Smooth muscle cell (in vitro differentiated cells): Measurements from ENCODE around the gene ZNF280D. TPM values are rescaled to one million over a fixed set of nuclear protein-coding genes. Genes with fewer than 3 reads are reported as not detected.
"Not testable (repeated sequence)": the region's sequence is repeated elsewhere in the genome, so short reads cannot be mapped to it uniquely, and the experiment has no call there.

Experiments
- DNase-seq: peaks from one replicate; lab custom pipeline; 2025; ENCODE audit not compliant: unreplicated experiment; lab: John Stamatoyannopoulos, UW
- H2AFZ ChIP-seq: fragments of 200-600 bp; sonication (generic); 2 replicates; pipeline ENCODE4 v1.6.0; 2016; ENCODE audit warnings: antibody characterized with exemption, low read depth, mild to moderate bottlenecking
- H3F3A ChIP-seq: fragments of 200-600 bp; sonication (generic); 2 replicates; pipeline ENCODE4 v1.6.0; 2017; ENCODE audit warnings: antibody characterized with exemption, low read depth
- H3K27ac ChIP-seq: fragments of 200-600 bp; sonication (generic); 2 replicates; pipeline ENCODE4 v1.5.1; 2016; ENCODE audit warnings: low read depth, mild to moderate bottlenecking
- H3K27me3 ChIP-seq: fragments of 200-600 bp; sonication (generic); 2 replicates; pipeline ENCODE4 v1.6.1; 2016; ENCODE audit warnings: low read depth, mild to moderate bottlenecking
- H3K36me3 ChIP-seq: fragments of 200-600 bp; sonication (generic); 2 replicates; pipeline ENCODE4 v1.5.1; 2016; ENCODE audit warnings: low read depth
- H3K4me1 ChIP-seq: fragments of 200-600 bp; sonication (generic); 2 replicates; pipeline ENCODE4 v1.5.1; 2016; ENCODE audit warnings: low read depth
- H3K4me2 ChIP-seq: fragments of 200-600 bp; sonication (generic); 2 replicates; pipeline ENCODE4 v1.6.0; 2016; ENCODE audit warnings: mild to moderate bottlenecking
- H3K4me3 ChIP-seq: fragments of 200-600 bp; sonication (generic); 2 replicates; pipeline ENCODE4 v1.5.1; 2016; ENCODE audit warnings: mild to moderate bottlenecking
- H3K79me2 ChIP-seq: fragments of 200-600 bp; sonication (generic); 2 replicates; pipeline ENCODE4 v1.6.0; 2016; ENCODE audit warnings: low read depth, mild to moderate bottlenecking
- H3K9ac ChIP-seq: fragments of 200-600 bp; sonication (generic); 2 replicates; pipeline ENCODE4 v1.6.0; 2016; ENCODE audit warnings: low read depth
- H3K9me3 ChIP-seq: fragments of 200-600 bp; sonication (generic); replicated peaks from 2 replicates; pipeline ENCODE4 v1.5.1; 2016; ENCODE audit warnings: low read depth
- H4K20me1 ChIP-seq: fragments of 200-600 bp; sonication (generic); 2 replicates; pipeline ENCODE4 v1.6.0; 2016; ENCODE audit warnings: low read depth
- CTCF ChIP-seq: fragments of 200-600 bp; sonication (generic); IDR thresholded peaks from 2 replicates; pipeline ENCODE4 v1.5.1; 2017; ENCODE audit warnings: borderline replicate concordance, mild to moderate bottlenecking, antibody characterized with exemption; ENCODE audit not compliant: insufficient read depth, poor library complexity, severe bottlenecking
- WGBS: methylation state at CpG from one replicate; pipeline ENCODE4 v1.1.7; 2016; ENCODE audit warnings: low lambda C conversion rate; 5-methylcytosine and 5-hydroxymethylcytosine counted together
- polyA plus RNA-seq: library from polyadenylated mRNA; unstranded; fragments of >200 nt; fragmentation: Nextera tagmentation; extraction: Ambion mirVana; gene quantifications from 2 replicates; pipeline ENCODE4 v1.2.1, GENCODE V29; 2016
- total RNA-seq: library from RNA; depleted of rRNA; stranded (reverse); fragments of >200 nt; gene quantifications from 2 replicates; pipeline ENCODE4 v1.2.3, GENCODE V29; 2014

The ZNF280D gene
- total RNA-seq (2.9 and 4.3 TPM in 2 replicates), polyA plus RNA-seq (0.47 and 0.94 TPM in 2 replicates)

GRCh38 chr15:56733136-56734012 lies at the start of gene ZNF280D:
ZNF280D (minus strand) TSS chr15:56733509; CDS start chr15:56707109, 26,400 bp downstream.
- TF ChIP-seq CTCF: no peak
- Histone ChIP-seq H3K79me2 (no peaks in the 10 kb centered on the region), H3K27ac (no peak within 1 kb of the TSS), H3K4me1 (no peaks in the 10 kb centered on the region), H3K36me3 (no peaks in the 10 kb centered on the region), H3K9ac (no peak within 1 kb of the TSS), H3K27me3 (no peaks in the 10 kb centered on the region), H2AFZ (no peak within 1 kb of the TSS), H3K9me3 (no peaks in the 10 kb centered on the region), H3F3A (no peaks in the 10 kb centered on the region), H3K4me2 (no peak within 1 kb of the TSS), H3K4me3 (no peak within 1 kb of the TSS), H4K20me1 (no peaks in the 10 kb centered on the region)
- WGBS: 98% methylated on average over 58 of the region's 101 CpGs
- no peak for DNase-seq

GRCh38 chr15:56782306-56782705 lies 49.0 kb upstream of the ZNF280D start:
- H3K27me3 ChIP-seq: no peaks in the 10 kb centered on the region
- no peak overlapping the region for H3K27ac ChIP-seq
- no peak overlapping the region for H3K9ac ChIP-seq
- no peaks in the 10 kb centered on the region for H3F3A ChIP-seq
- H3K79me2 ChIP-seq: no peaks in the 10 kb centered on the region
- no peaks in the 10 kb centered on the region for H4K20me1 ChIP-seq
- H3K4me3 ChIP-seq: no peak overlapping the region
- H3K9me3 ChIP-seq: no peaks in the 10 kb centered on the region
- TF ChIP-seq CTCF: no peak
- no peak overlapping the region for H2AFZ ChIP-seq
- H3K4me2 ChIP-seq: no peak overlapping the region
- no peaks in the 10 kb centered on the region for H3K36me3 ChIP-seq
- WGBS: 92% methylated on average over 8 of the region's 8 CpGs
- H3K4me1 ChIP-seq: no peaks in the 10 kb centered on the region
- DNase-seq: no peak

- Histone ChIP-seq H2AFZ (no peak overlapping the region), H3K4me1 (no peaks in the 10 kb centered on the region), H3F3A (no peaks in the 10 kb centered on the region), H4K20me1 (no peaks in the 10 kb centered on the region), H3K27ac (no peak overlapping the region), H3K4me2 (no peak overlapping the region), H3K27me3 (no peaks in the 10 kb centered on the region), H3K36me3 (no peaks in the 10 kb centered on the region), H3K79me2 (no peaks in the 10 kb centered on the region), H3K9ac (no peak overlapping the region), H3K9me3 (no peaks in the 10 kb centered on the region), H3K4me3 (no peak overlapping the region)
- 95% methylated on average over 2 of the region's 2 CpGs for WGBS
- DNase-seq: no peak
- TF ChIP-seq CTCF: no peak
Observed at GRCh38 chr15:56781666-56782065, 48.4 kb upstream of the ZNF280D start.

GRCh38 chr15:56780102-56780725 lies 46.9 kb upstream of the ZNF280D start:
- H3K27ac ChIP-seq, H2AFZ ChIP-seq, H3K36me3 ChIP-seq, H3K4me2 ChIP-seq, H3K9me3 ChIP-seq, H3K9ac ChIP-seq, H4K20me1 ChIP-seq, DNase-seq, H3K27me3 ChIP-seq, H3F3A ChIP-seq, H3K4me1 ChIP-seq, H3K4me3 ChIP-seq, H3K79me2 ChIP-seq: not testable (repeated sequence)
- WGBS: 94% methylated on average over 12 of the region's 12 CpGs

- not testable (repeated sequence) for H3K27me3 ChIP-seq, H3K4me3 ChIP-seq, H3F3A ChIP-seq, H3K4me1 ChIP-seq, H3K9ac ChIP-seq, H2AFZ ChIP-seq, H4K20me1 ChIP-seq, H3K4me2 ChIP-seq, DNase-seq, H3K79me2 ChIP-seq, H3K9me3 ChIP-seq, H3K27ac ChIP-seq, H3K36me3 ChIP-seq
- 97% methylated on average over 22 of the region's 25 CpGs for WGBS
Observed at GRCh38 chr15:56779449-56779848, 46.1 kb upstream of the ZNF280D start.
